CD4-positive, alpha-beta memory T cell (primary cell): ENCODE data around the gene LCE5A. TPM values are rescaled to one million over a fixed set of nuclear protein-coding genes. Genes with fewer than 3 reads are reported as not detected.

Experiments used
- CTCF ChIA-PET: fragments of 350-600 bp; sonication (Branson Sonifier 250); formaldehyde crosslinking; loops from one replicate; lab custom pipeline; 2021; ENCODE audit warnings: inconsistent platforms; ENCODE audit not compliant: partially characterized antibody; lab: Charles Lee
- POLR2A ChIA-PET: fragments of 350-600 bp; sonication (Branson Sonifier 250); formaldehyde crosslinking; loops from one replicate; lab custom pipeline; 2021; ENCODE audit not compliant: partially characterized antibody; lab: Charles Lee
- DNase-seq, 5 donors: peaks; one replicate each; pipeline versions ENCODE4 v3.0.0 to v3.0.0-alpha.2; 2020 to 2022; ENCODE audit warnings: mixed read lengths in 1 of 5
- H3K27ac ChIP-seq: one replicate; pipeline ENCODE4 v1.7.0; 2013; ENCODE audit warnings: low read depth, low read length
- H3K27me3 ChIP-seq: 2 replicates; pipeline ENCODE4 v1.7.0; 2013; ENCODE audit warnings: mild to moderate bottlenecking, low read length, moderate library complexity; ENCODE audit not compliant: insufficient read depth
- H3K36me3 ChIP-seq: 2 replicates; pipeline ENCODE4 v1.7.0; 2013; ENCODE audit warnings: mild to moderate bottlenecking, low read length, moderate library complexity; ENCODE audit not compliant: insufficient read depth
- H3K4me1 ChIP-seq: 2 replicates; pipeline ENCODE4 v1.7.0; 2013; ENCODE audit warnings: mild to moderate bottlenecking, low read length, moderate library complexity; ENCODE audit not compliant: insufficient read depth
- H3K4me3 ChIP-seq, 2 donors: one replicate each; pipeline ENCODE4 v1.7.0; 2013; ENCODE audit warnings: low read length in 2 of 2, mild to moderate bottlenecking in 1 of 2
- H3K9me3 ChIP-seq, 2 donors: one replicate each; pipeline ENCODE4 v1.7.0; 2013; ENCODE audit warnings: low read length in 2 of 2, control low read depth in 1 of 2; ENCODE audit not compliant: control insufficient read depth in 1 of 2
- H3K27ac Mint-ChIP-seq, 7 donors: one replicate each; pipeline ENCODE4 v1.8.0; 2020 to 2021; ENCODE audit warnings: mixed read lengths in 7 of 7, mild to moderate bottlenecking in 6 of 7, inconsistent platforms in 3 of 7, moderate library complexity in 3 of 7
- H3K27me3 Mint-ChIP-seq, 2 donors: one replicate each; pipeline ENCODE4 v1.8.0; 2020 to 2021; ENCODE audit warnings: mixed read lengths in 2 of 2
- H3K36me3 Mint-ChIP-seq, 2 donors: one replicate each; pipeline ENCODE4 v1.8.0; 2020 to 2021; ENCODE audit warnings: mixed read lengths in 2 of 2, inconsistent platforms in 1 of 2, mild to moderate bottlenecking in 1 of 2
- H3K4me1 Mint-ChIP-seq, 4 donors: one replicate each; pipeline ENCODE4 v1.8.0; 2020 to 2021; ENCODE audit warnings: mixed read lengths in 4 of 4, mild to moderate bottlenecking in 1 of 4
- H3K4me3 Mint-ChIP-seq, 8 donors: one replicate each; pipeline ENCODE4 v1.8.0; 2020 to 2021; ENCODE audit warnings: mixed read lengths in 8 of 8, mild to moderate bottlenecking in 7 of 8, moderate library complexity in 6 of 8, inconsistent platforms in 3 of 8
- H3K9me3 Mint-ChIP-seq, 8 donors: one replicate each; pipeline ENCODE4 v1.8.0; 2020 to 2021; ENCODE audit warnings: mixed read lengths in 8 of 8, mild to moderate bottlenecking in 5 of 8, inconsistent platforms in 3 of 8, moderate library complexity in 1 of 8
- intact Hi-C: fragments of 100-400 bp; cut with micrococcal nuclease; formaldehyde crosslinking; loops from one replicate; pipeline ENCODE4 v1.15.1; 2023
- polyA plus RNA-seq, 2 donors: library from polyadenylated mRNA; unstranded; fragments of 300-500 nt; fragmentation: Illumina TruSeq; gene quantifications; one replicate each; pipeline ENCODE4 v1.2.3, GENCODE V29; 2021
- total RNA-seq, 2 experiments: library from RNA; stranded (reverse); gene quantifications; one replicate each; pipeline ENCODE4 v1.2.3, GENCODE V29; 2021

Gene LCE5A
- total and polyA plus RNA-seq, 4 experiments from 2014 or later = not detected

GRCh38 chr1:152502496-152503180 is 8.0 kb upstream of the LCE5A start:
- intact Hi-C loops = no loop called here
- no peak for DNase-seq
- Histone ChIP-seq H3K4me1 (no peaks in the 10 kb centered on the region), H3K36me3 (no peaks in the 10 kb centered on the region), H3K9me3 (no peaks in the 10 kb centered on the region), H3K4me3 (no peak overlapping the region), H3K27me3 (no peaks in the 10 kb centered on the region), H3K27ac (no peak overlapping the region)
- no peak overlapping the region for H3K4me3 Mint-ChIP-seq
- H3K9me3 Mint-ChIP-seq = no peaks in the 10 kb centered on the region
- H3K27me3 Mint-ChIP-seq = peaks cover 8 to 13% of the 10 kb centered on the region in 2 donors
- ChIA-PET POLR2A (no interaction called here), CTCF (no interaction called here)
- no peak overlapping the region for H3K27ac Mint-ChIP-seq
- no peaks in the 10 kb centered on the region for H3K4me1 Mint-ChIP-seq
- H3K36me3 Mint-ChIP-seq = no peaks in the 10 kb centered on the region

- Mint-ChIP-seq H3K27me3 (peaks cover 15 to 20% of the 10 kb centered on the region in 2 donors), H3K9me3 (no peaks in the 10 kb centered on the region), H3K27ac (no peak overlapping the region), H3K36me3 (no peaks in the 10 kb centered on the region), H3K4me1 (no peaks in the 10 kb centered on the region), H3K4me3 (no peak overlapping the region)
- Histone ChIP-seq H3K4me1 (no peaks in the 10 kb centered on the region), H3K9me3 (no peaks in the 10 kb centered on the region), H3K36me3 (no peaks in the 10 kb centered on the region), H3K27ac (no peak overlapping the region), H3K4me3 (no peak overlapping the region), H3K27me3 (no peaks in the 10 kb centered on the region)
- POLR2A ChIA-PET = no interaction called here
- CTCF ChIA-PET = no interaction called here
- DNase-seq = no peak
- intact Hi-C loops = no loop called here
These were observed 5.5 kb upstream of the LCE5A start for GRCh38 chr1:152505083-152505482.

DNA sequence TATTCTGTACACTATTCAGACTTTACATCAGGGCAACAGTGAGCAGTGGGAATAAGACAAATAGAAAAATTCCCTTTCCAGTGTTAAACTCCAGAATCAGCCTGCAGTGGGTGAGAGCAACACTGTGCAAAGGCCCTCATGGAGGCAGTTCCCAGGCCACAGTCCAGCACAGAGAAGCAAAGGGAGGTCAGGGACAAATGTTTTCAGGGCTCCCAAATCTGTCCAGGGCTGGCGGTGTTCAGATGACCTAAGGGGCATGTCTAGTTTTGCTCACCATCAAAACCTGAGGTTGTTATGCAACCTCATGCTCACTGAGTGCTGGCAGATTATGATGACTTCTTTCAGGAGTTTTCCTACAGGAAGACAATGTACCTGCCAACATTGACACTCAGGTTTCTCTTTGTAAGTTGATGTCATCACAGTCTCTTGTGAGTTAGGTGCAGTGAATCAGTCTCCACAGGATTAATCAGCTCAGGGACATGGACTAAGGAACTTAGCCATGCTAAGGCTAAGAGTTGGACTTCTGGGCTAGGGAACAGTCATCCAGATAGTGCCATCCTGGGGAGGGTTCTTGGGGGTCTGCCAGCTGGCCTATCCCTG is 3.6 kb upstream of the LCE5A start:
- DNase-seq = no peak
- Mint-ChIP-seq H3K27me3 (peaks cover 27 to 32% of the 10 kb centered on the region in 2 donors), H3K36me3 (no peaks in the 10 kb centered on the region), H3K9me3 (peaks cover 0 to 2% (median 0%) of the 10 kb centered on the region in 8 donors), H3K4me3 (no peak overlapping the region), H3K4me1 (no peaks in the 10 kb centered on the region), H3K27ac (no peak overlapping the region)
- Histone ChIP-seq H3K36me3 (no peaks in the 10 kb centered on the region), H3K4me3 (no peak overlapping the region), H3K27me3 (no peaks in the 10 kb centered on the region), H3K27ac (no peak overlapping the region), H3K9me3 (no peaks in the 10 kb centered on the region), H3K4me1 (no peaks in the 10 kb centered on the region)
- intact Hi-C loops = no loop called here
- ChIA-PET CTCF (no interaction called here), POLR2A (no interaction called here)

DNA sequence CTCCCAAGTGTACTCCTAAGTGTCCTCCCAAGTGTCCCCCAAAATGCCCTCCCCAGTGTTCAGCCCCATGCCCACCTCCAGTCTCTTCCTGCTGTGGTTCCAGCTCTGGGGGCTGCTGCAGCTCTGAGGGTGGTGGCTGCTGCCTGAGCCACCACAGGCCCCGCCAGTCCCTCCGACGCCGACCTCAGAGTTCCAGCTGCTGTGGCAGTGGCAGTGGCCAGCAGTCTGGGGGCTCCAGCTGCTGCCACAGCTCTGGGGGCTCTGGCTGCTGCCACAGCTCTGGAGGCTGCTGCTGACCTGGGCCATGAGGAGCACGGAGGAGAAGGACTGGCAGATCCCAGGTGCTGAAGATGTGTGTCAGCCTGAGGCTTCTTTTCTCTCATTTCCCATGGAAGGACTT is 993 bp downstream of the LCE5A start:
- Mint-ChIP-seq H3K27ac (no peak overlapping the region), H3K4me1 (peaks cover 4 to 11% (median 6%) of the 10 kb centered on the region in 4 donors), H3K9me3 (peaks cover 0 to 3% (median 0%) of the 10 kb centered on the region in 8 donors), H3K36me3 (no peaks in the 10 kb centered on the region), H3K27me3 (peaks cover 51 to 56% of the 10 kb centered on the region in 2 donors), H3K4me3 (no peak overlapping the region)
- ChIA-PET CTCF (no interaction called here), POLR2A (no interaction called here)
- Histone ChIP-seq H3K4me1 (no peaks in the 10 kb centered on the region), H3K27me3 (peaks cover 24% of the 10 kb centered on the region), H3K4me3 (no peak overlapping the region), H3K27ac (no peak overlapping the region), H3K36me3 (no peaks in the 10 kb centered on the region), H3K9me3 (no peaks in the 10 kb centered on the region)
- no peak for DNase-seq
- intact Hi-C loops = no loop called here

- Mint-ChIP-seq H3K27me3 (peaks cover 55 to 56% of the 10 kb centered on the region in 2 donors), H3K4me1 (peaks cover 4 to 11% (median 6%) of the 10 kb centered on the region in 4 donors), H3K27ac (no peak overlapping the region), H3K36me3 (no peaks in the 10 kb centered on the region), H3K4me3 (no peak overlapping the region), H3K9me3 (peaks cover 0 to 3% (median 0%) of the 10 kb centered on the region in 8 donors)
- Histone ChIP-seq H3K4me1 (no peaks in the 10 kb centered on the region), H3K9me3 (no peaks in the 10 kb centered on the region), H3K27me3 (peaks cover 24% of the 10 kb centered on the region), H3K27ac (no peak overlapping the region), H3K4me3 (no peak overlapping the region), H3K36me3 (no peaks in the 10 kb centered on the region)
- ChIA-PET CTCF (no interaction called here), POLR2A (no interaction called here)
- no peak for DNase-seq
- intact Hi-C loops = no loop called here
These were observed 2.5 kb downstream of the LCE5A start for GRCh38 chr1:152513081-152513480.

- Histone ChIP-seq H3K9me3 (no peaks in the 10 kb centered on the region), H3K4me3 (no peak overlapping the region), H3K36me3 (no peaks in the 10 kb centered on the region), H3K4me1 (no peaks in the 10 kb centered on the region), H3K27ac (no peak overlapping the region), H3K27me3 (peaks cover 30% of the 10 kb centered on the region)
- peak overlapping the region in 5 of 8 donors; percentile 22 to 64 (median 38) for H3K4me3 Mint-ChIP-seq
- no peak overlapping the region for H3K27ac Mint-ChIP-seq
- H3K27me3 Mint-ChIP-seq = peaks cover 53 to 54% of the 10 kb centered on the region in 2 donors
- POLR2A ChIA-PET = no interaction called here
- peaks cover 0 to 3% (median 0%) of the 10 kb centered on the region in 8 donors for H3K9me3 Mint-ChIP-seq
- H3K4me1 Mint-ChIP-seq = peaks cover 4 to 11% (median 6%) of the 10 kb centered on the region in 4 donors
- no peak for DNase-seq
- intact Hi-C loops = no loop called here
- CTCF ChIA-PET = no interaction called here
- no peaks in the 10 kb centered on the region for H3K36me3 Mint-ChIP-seq
These were observed 4.3 kb downstream of the LCE5A start for GRCh38 chr1:152514715-152515433.

DNA sequence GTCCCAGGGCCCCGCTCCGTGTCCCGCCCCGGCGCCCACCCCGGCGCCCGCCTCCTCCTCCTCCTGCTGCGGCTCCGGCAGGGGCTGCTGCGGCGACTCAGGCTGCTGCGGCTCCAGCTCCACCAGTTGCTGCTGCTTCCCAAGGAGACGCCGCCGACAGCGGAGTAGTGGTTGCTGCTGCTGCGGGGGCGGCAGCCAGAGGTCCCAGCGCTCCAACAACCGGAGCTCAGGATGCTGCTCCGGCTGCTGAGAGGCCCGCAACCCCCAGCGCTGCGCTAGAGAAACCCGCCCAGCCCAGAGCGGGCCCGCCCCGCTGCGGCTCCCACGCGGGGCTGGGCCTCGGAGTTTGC is 4.8 kb downstream of the LCE5A start:
- no peaks in the 10 kb centered on the region for H3K36me3 Mint-ChIP-seq
- H3K4me1 Mint-ChIP-seq = peaks cover 4 to 11% (median 6%) of the 10 kb centered on the region in 4 donors
- Histone ChIP-seq H3K4me3 (no peak overlapping the region), H3K27me3 (peaks cover 30% of the 10 kb centered on the region), H3K9me3 (no peaks in the 10 kb centered on the region), H3K27ac (no peak overlapping the region), H3K36me3 (no peaks in the 10 kb centered on the region), H3K4me1 (no peaks in the 10 kb centered on the region)
- no peak for DNase-seq
- peaks cover 0 to 3% (median 0%) of the 10 kb centered on the region in 8 donors for H3K9me3 Mint-ChIP-seq
- H3K27ac Mint-ChIP-seq = no peak overlapping the region
- H3K27me3 Mint-ChIP-seq = peaks cover 48 to 50% of the 10 kb centered on the region in 2 donors
- intact Hi-C loops = no loop called here
- ChIA-PET CTCF (no interaction called here), POLR2A (no interaction called here)
- H3K4me3 Mint-ChIP-seq = peak overlapping the region in 2 of 8 donors; percentile 33 to 55
